Thymus (tissue), 11 donors: ENCODE data around the gene LRRTM4. TPM values are rescaled to one million over a fixed set of nuclear protein-coding genes. Genes with fewer than 3 reads are reported as not detected.
A peak's percentile ranks its signal among the peaks of the same experiment; 100 is the strongest.
"Not testable (repeated sequence)": the region's sequence is repeated elsewhere in the genome, so short reads cannot be mapped to it uniquely, and the experiment has no call there.

Experiments
- DNase-seq, 9 donors: peaks; one replicate each; pipeline ENCODE4 v3.0.0-alpha.2; 2013; ENCODE audit warnings: low spot score in 9 of 9, low read depth in 6 of 9, missing footprints in 1 of 9
- H3K27ac ChIP-seq, 2 donors: one replicate each; pipeline ENCODE4 v1.5.1; 2013; ENCODE audit warnings: control low read depth in 1 of 2, low read depth in 1 of 2, low read length in 1 of 2, mild to moderate bottlenecking in 1 of 2, moderate library complexity in 1 of 2
- H3K27me3 ChIP-seq, 2 donors: one replicate each; pipeline ENCODE4 v1.5.1; 2013; ENCODE audit warnings: low read length in 1 of 2; ENCODE audit not compliant: control insufficient read depth in 2 of 2, insufficient read depth in 1 of 2
- H3K36me3 ChIP-seq, 2 donors: one replicate each; pipeline ENCODE4 v1.5.1; 2013; ENCODE audit warnings: low read length in 1 of 2, mild to moderate bottlenecking in 1 of 2, moderate library complexity in 1 of 2; ENCODE audit not compliant: control insufficient read depth in 2 of 2, insufficient read depth in 2 of 2
- H3K4me1 ChIP-seq, 2 donors: one replicate each; pipeline ENCODE4 v1.5.1; 2013; ENCODE audit warnings: low read length in 2 of 2; ENCODE audit not compliant: control insufficient read depth in 2 of 2, insufficient read depth in 2 of 2
- H3K4me3 ChIP-seq, 2 donors: one replicate each; pipeline ENCODE4 v1.5.1; 2013; ENCODE audit warnings: low read length in 2 of 2, control low read depth in 1 of 2, mild to moderate bottlenecking in 1 of 2
- H3K9me3 ChIP-seq, 2 donors: one replicate each; pipeline ENCODE4 v1.5.1; 2013; ENCODE audit warnings: low read length in 1 of 2, mild to moderate bottlenecking in 1 of 2; ENCODE audit not compliant: control insufficient read depth in 2 of 2, insufficient read depth in 1 of 2
- whole genome bisulfite sequencing: extraction: QIAGEN DNeasy Blood & Tissue Kit; methylation state at CpG from one replicate; pipeline ENCODE4 v1.1.7; 2013; 5-methylcytosine and 5-hydroxymethylcytosine counted together
- polyA plus RNA-seq: library from polyadenylated mRNA; stranded (reverse); fragments of 200-250 nt; gene quantifications from one replicate; pipeline ENCODE4 v1.2.3, GENCODE V29; 2013
- total RNA-seq: library from RNA; stranded (reverse); fragments of 120-200 nt; gene quantifications from one replicate; pipeline ENCODE4 v1.2.4, GENCODE V29; 2013
- donor health status: healthy.

LRRTM4 gene
- total and polyA plus RNA-seq, 2 donors, result 0.02 to 0.09 TPM

GRCh38 chr2:77086051-77086450, 436.1 kb downstream of the LRRTM4 start:
- Histone ChIP-seq H3K4me3 (no peak overlapping the region), H3K27ac (no peak overlapping the region), H3K9me3 (no peaks in the 10 kb centered on the region), H3K27me3 (no peaks in the 10 kb centered on the region), H3K4me1 (no peaks in the 10 kb centered on the region), H3K36me3 (no peaks in the 10 kb centered on the region)
- 95% methylated on average over 2 of the region's 2 CpGs for WGBS
- DNase-seq, result no peak

GRCh38 chr2:77085561-77085960, 436.6 kb downstream of the LRRTM4 start:
- 93% methylated on average over 3 of the region's 3 CpGs for WGBS
- no peak for DNase-seq
- Histone ChIP-seq H3K4me3 (no peak overlapping the region), H3K9me3 (no peaks in the 10 kb centered on the region), H3K36me3 (no peaks in the 10 kb centered on the region), H3K4me1 (no peaks in the 10 kb centered on the region), H3K27ac (no peak overlapping the region), H3K27me3 (no peaks in the 10 kb centered on the region)

GRCh38 chr2:77081597-77081996, 440.6 kb downstream of the LRRTM4 start:
- no peak for DNase-seq
- Histone ChIP-seq H3K4me1 (no peaks in the 10 kb centered on the region), H3K4me3 (no peak overlapping the region), H3K36me3 (no peaks in the 10 kb centered on the region), H3K27ac (no peak overlapping the region), H3K9me3 (no peaks in the 10 kb centered on the region), H3K27me3 (no peaks in the 10 kb centered on the region)
- WGBS, result 93% methylated on average over 2 of the region's 2 CpGs

GRCh38 chr2:77064324-77064723, 457.9 kb downstream of the LRRTM4 start:
- no peaks in the 10 kb centered on the region for H3K27me3 ChIP-seq
- no peaks in the 10 kb centered on the region for H3K9me3 ChIP-seq
- no peak overlapping the region for H3K27ac ChIP-seq
- H3K4me1 ChIP-seq, result no peaks in the 10 kb centered on the region
- WGBS, result 81% methylated on average over 1 of the region's 1 CpG
- no peaks in the 10 kb centered on the region for H3K36me3 ChIP-seq
- DNase-seq, result no peak
- no peak overlapping the region for H3K4me3 ChIP-seq

GRCh38 chr2:77054938-77055337, 467.2 kb downstream of the LRRTM4 start:
- DNase-seq, result no peak
- H3K4me3 ChIP-seq, result no peak overlapping the region
- 73% methylated on average over 2 of the region's 2 CpGs for WGBS

GRCh38 chr2:77046339-77046738, 475.8 kb downstream of the LRRTM4 start:
- WGBS, result 68% methylated on average over 1 of the region's 1 CpG
- Histone ChIP-seq H3K9me3 (no peaks in the 10 kb centered on the region), H3K4me1 (no peaks in the 10 kb centered on the region), H3K27ac (no peak overlapping the region), H3K36me3 (no peaks in the 10 kb centered on the region), H3K27me3 (no peaks in the 10 kb centered on the region), H3K4me3 (no peak overlapping the region)
- DNase-seq, result no peak

More at GRCh38 chr2:77054938-77055337, 467.2 kb downstream of the LRRTM4 start:
- Histone ChIP-seq H3K4me1 (no peaks in the 10 kb centered on the region), H3K9me3 (peaks cover 0 to 3% of the 10 kb centered on the region in 2 donors), H3K27me3 (no peaks in the 10 kb centered on the region), H3K36me3 (no peaks in the 10 kb centered on the region), H3K27ac (no peak overlapping the region)

GRCh38 chr2:77045456-77045855, 476.7 kb downstream of the LRRTM4 start:
- H3K9me3 ChIP-seq, H3K27ac ChIP-seq, H3K27me3 ChIP-seq, H3K4me1 ChIP-seq, DNase-seq, H3K36me3 ChIP-seq, H3K4me3 ChIP-seq: not testable (repeated sequence)
- WGBS, result 85% methylated on average over 2 of the region's 2 CpGs

- no peaks in the 10 kb centered on the region for H3K9me3 ChIP-seq
- H3K4me3 ChIP-seq, result no peak overlapping the region
- 22% methylated on average over 4 of the region's 4 CpGs for WGBS
- DNase-seq, result no peak
- no peaks in the 10 kb centered on the region for H3K27me3 ChIP-seq
- H3K4me1 ChIP-seq, result no peaks in the 10 kb centered on the region
- H3K27ac ChIP-seq, result no peak overlapping the region
- no peaks in the 10 kb centered on the region for H3K36me3 ChIP-seq
Observed at GRCh38 chr2:77034445-77034844, 487.7 kb downstream of the LRRTM4 start.

GRCh38 chr2:77029237-77029636, 492.9 kb downstream of the LRRTM4 start:
- 94% methylated on average over 5 of the region's 5 CpGs for WGBS
- H3K4me1 ChIP-seq, H3K27me3 ChIP-seq, H3K36me3 ChIP-seq, H3K27ac ChIP-seq, H3K4me3 ChIP-seq, H3K9me3 ChIP-seq, DNase-seq: not testable (repeated sequence)

GRCh38 chr2:77028032-77028600, 494.1 kb downstream of the LRRTM4 start:
- no peaks in the 10 kb centered on the region for H3K9me3 ChIP-seq
- peak in 1 of 9 donors; percentile 1 for DNase-seq
- H3K36me3 ChIP-seq, result no peaks in the 10 kb centered on the region
- no peak overlapping the region for H3K4me3 ChIP-seq
- 85% methylated on average over 3 of the region's 3 CpGs for WGBS
- H3K4me1 ChIP-seq, result no peaks in the 10 kb centered on the region
- H3K27me3 ChIP-seq, result no peaks in the 10 kb centered on the region
- no peak overlapping the region for H3K27ac ChIP-seq
